Hematopoietic multipotent progenitor cell treated with erythropoietin and hydrocortisone succinate and interleukin-3 and kit ligand, for 8 days (in vitro differentiated cells): Measurements from ENCODE around the gene TWF2.

Experiments used
- DNase-seq: peaks from one replicate; pipeline ENCODE4 v3.0.0-alpha.2; 2015

TWF2 gene

GRCh38 chr3:52256622-52257021 is 17.7 kb upstream of the TWF2 start:
- no peak for DNase-seq

- no peak for DNase-seq
Observed at GRCh38 chr3:52256159-52256558, 17.2 kb upstream of the TWF2 start.

GRCh38 chr3:52254608-52255007 is 15.7 kb upstream of the TWF2 start:
- DNase-seq, result no peak

- DNase-seq, result peak; percentile 80
Observed at GRCh38 chr3:52253314-52254304, 14.7 kb upstream of the TWF2 start.

- no peak for DNase-seq
Observed at GRCh38 chr3:52250122-52250521, 11.2 kb upstream of the TWF2 start.

GRCh38 chr3:52249683-52250082 is 10.7 kb upstream of the TWF2 start:
- no peak for DNase-seq

- peak; percentile 48 for DNase-seq
Observed at GRCh38 chr3:52248816-52249547, 10.0 kb upstream of the TWF2 start.

GRCh38 chr3:52248165-52248541 is 9.2 kb upstream of the TWF2 start:
- DNase-seq, result no peak

- no peak for DNase-seq
Observed at GRCh38 chr3:52247409-52248164, 8.6 kb upstream of the TWF2 start.

- DNase-seq, result no peak
Observed at GRCh38 chr3:52246728-52247408, 7.9 kb upstream of the TWF2 start.

GRCh38 chr3:52246264-52246620 is 7.3 kb upstream of the TWF2 start:
- no peak for DNase-seq

- DNase-seq, result peak; percentile 26
Observed at GRCh38 chr3:52245322-52246263, 6.6 kb upstream of the TWF2 start, which contains the start of gene PPM1M. Gene PPM1M, plus strand, starts transcription at chr3:52245759. Its CDS starts 66 bp downstream, at chr3:52245825.

- peak; percentile 32 for DNase-seq
Observed at GRCh38 chr3:52243791-52244628, 5.1 kb upstream of the TWF2 start.

GRCh38 chr3:52242039-52242438 is 3.1 kb upstream of the TWF2 start:
- DNase-seq, result no peak

GRCh38 chr3:52240886-52241370 is 2.0 kb upstream of the TWF2 start:
- no peak for DNase-seq

GRCh38 chr3:52240059-52240885 is 1.3 kb upstream of the TWF2 start:
- peak; percentile 97 for DNase-seq

- peak; percentile 32 for DNase-seq
Observed at GRCh38 chr3:52238193-52238760, 681 bp downstream of the TWF2 start.

GRCh38 chr3:52237657-52238172 is 1.2 kb downstream of the TWF2 start:
- DNase-seq, result peak; percentile 30
